Activated naive CD4-positive, alpha-beta T cell treated with anti-CD3 and anti-CD28 coated beads, Interleukin-2, amount 10 ng/mL, durations not matched to agents 5 hours and 36 hours (primary cell): ENCODE data around the gene SLC26A6. TPM values are rescaled to one million over a fixed set of nuclear protein-coding genes. Genes with fewer than 3 reads are reported as not detected.

Experiments
- microRNA-seq: library from miRNA; unstranded; fragments of <30 nt; microRNA quantifications from one replicate; pipeline ENCODE4 v1.2.0, GENCODE V29; 2022; ENCODE audit warnings: borderline microRNAs expressed, borderline replicate concordance
- total RNA-seq, 2 experiments: library from RNA; stranded (reverse); gene quantifications; one replicate each; pipeline ENCODE4 v1.2.3, GENCODE V29; 2021

The SLC26A6 gene, protein sequence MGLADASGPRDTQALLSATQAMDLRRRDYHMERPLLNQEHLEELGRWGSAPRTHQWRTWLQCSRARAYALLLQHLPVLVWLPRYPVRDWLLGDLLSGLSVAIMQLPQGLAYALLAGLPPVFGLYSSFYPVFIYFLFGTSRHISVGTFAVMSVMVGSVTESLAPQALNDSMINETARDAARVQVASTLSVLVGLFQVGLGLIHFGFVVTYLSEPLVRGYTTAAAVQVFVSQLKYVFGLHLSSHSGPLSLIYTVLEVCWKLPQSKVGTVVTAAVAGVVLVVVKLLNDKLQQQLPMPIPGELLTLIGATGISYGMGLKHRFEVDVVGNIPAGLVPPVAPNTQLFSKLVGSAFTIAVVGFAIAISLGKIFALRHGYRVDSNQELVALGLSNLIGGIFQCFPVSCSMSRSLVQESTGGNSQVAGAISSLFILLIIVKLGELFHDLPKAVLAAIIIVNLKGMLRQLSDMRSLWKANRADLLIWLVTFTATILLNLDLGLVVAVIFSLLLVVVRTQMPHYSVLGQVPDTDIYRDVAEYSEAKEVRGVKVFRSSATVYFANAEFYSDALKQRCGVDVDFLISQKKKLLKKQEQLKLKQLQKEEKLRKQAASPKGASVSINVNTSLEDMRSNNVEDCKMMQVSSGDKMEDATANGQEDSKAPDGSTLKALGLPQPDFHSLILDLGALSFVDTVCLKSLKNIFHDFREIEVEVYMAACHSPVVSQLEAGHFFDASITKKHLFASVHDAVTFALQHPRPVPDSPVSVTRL
- 10 to 100 TPM; 40.6 to 49.0 TPM for total RNA-seq

DNA sequence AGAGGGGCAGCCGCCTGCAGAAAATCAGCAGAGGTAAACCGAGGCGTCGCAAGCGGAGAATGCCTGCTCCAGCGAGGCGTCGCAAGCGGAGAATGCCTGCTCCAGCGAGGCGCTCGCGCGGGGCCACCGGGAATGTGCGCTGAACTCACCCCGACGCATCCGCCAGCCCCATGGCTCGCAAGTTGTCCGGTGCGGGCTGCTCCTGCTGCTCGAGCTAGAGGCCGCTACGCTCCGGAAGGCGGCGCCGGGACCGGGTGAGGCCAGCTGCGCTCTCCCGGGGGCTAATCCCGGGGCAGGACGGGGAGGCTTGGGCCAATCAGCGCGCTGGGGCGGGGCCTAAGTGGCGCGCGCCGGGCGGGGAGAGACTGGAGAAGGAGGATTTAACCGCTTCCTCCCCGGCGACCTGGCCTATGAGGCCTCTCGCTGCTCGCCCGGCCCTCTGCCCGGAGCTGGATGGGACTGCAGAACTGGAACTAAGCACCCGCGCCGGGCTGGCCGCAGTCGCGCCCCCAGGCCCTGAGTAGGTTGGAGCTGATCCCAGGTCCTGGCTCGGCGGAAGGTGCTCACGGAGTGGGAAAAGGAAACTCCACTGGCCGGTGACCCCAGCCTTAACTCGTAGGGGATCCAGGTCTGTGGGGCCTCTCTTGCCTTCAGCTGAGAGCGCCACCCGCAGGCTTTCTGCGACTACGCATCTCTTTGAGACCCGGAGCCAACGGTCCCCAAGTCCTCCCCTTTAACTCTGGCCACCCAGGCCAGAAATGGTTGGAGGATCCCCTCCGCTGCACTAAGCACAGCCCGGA, at the start of gene SLC26A6:
Gene SLC26A6, minus strand, starts transcription at position 240 of the 800 bp plus-strand sequence. Its CDS starts 68 bp downstream, at position 172.

DNA sequence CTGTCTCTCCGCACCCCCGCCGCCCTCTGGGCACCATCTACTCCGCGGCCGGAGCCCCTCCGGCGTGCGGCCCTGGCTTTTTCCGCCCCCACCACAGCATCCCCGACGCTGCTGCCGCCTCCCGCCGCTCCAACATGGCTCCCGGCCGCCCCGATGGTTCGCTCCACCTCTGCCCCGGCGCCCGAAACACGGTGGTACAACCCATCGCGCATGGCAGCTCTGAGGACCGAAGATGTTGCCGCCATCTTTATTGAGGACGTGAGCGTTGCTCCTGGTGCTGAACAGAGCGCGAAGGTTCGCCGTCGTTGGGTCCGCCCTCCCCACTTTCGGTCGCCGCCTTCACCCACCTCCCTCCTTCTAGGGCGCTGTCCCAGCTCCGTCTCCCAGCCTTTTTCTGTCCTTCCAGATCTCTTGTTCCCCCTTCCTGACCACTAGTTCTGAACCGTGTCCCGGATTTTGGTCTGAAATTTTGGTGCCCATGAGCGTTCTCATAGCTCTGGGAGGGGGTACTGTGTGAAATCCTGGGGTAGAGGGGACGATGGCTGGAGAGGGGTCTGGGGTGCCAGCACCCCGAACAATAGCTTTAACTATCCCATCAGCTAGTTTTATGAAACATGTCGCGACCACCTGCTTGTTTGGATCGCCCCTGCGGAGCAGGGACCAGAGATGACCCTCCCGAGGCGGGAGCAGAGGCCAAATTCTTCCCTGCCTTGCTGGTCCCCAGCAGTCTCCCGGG, 27.7 kb upstream of the SLC26A6 start, which contains the start of gene CELSR3:
Gene CELSR3, minus strand, starts transcription at position 134 of the 736 bp plus-strand sequence. CDS start 252 bp downstream, outside the sequence.

DNA sequence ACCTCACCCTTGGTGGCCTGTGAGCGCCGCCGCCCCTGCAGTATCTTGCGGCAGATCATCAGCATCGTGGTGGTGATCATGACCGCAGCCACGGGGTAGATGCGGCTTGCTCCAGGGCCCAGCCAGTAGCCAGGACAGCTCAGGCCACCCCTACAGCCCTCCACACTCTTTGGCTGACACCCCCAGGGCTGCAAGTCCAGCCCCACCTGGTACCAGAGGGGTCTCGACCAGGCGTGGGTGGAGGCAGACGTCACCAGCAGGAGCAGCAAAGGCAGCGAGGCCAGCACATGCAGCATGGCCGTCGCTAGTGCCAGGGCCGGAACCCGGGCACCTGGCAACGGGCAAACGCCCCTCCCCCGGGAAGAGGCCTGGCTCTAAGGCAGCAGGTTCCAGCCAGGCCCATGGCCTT, 13.8 kb downstream of the SLC26A6 start, which contains the start of gene TMEM89:
Gene TMEM89, minus strand, starts transcription at position 309 of the 409 bp plus-strand sequence. Its CDS starts 13 bp downstream, at position 296.

DNA sequence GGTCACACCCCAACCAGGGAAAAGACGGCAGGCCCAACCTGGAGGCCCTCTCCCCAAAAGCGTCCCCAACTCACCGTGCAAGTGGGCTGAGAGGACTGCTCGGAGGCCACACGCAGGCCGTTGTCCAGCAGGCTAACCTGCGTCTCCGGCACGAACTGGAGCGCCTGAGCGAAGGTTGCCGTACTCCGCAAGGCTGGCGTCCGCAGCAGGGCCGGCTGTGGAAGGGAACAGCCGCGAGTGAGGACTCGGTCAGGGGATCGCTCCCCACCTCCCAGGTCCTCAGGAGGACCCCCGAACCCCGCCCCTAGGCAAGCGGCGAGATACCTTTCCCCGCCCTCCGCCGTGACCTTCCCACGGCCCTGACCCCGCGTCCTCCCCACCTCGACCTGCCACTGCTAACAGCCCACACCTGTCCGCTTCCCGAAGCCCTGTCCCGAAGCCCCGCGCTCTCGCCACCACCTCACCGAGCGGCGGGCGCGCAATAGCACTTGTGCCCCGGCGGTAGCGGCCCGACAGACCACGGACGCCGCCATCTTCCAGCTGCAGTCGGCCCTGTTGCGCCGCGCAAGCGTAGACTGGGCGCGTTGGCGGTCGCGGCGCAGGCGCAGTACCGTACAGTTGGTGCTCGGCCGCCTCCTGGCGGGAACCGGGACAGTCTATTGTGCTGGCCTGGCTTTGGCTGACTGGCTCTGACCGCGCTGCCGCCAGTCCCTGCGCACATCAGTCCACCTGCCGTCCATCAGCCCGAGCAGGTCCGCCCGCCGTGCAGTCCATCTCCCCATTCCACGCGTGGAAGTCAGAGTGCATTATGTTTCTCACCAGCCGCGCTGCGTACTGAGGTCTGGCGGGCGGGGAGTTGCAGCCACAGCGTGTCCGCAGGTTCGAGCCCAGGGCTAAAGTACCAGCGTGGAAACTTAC, 25.9 kb downstream of the SLC26A6 start, which contains the start of gene UQCRC1:
Gene UQCRC1, minus strand, starts transcription at position 559 of the 918 bp plus-strand sequence. Its CDS starts 26 bp downstream, at position 533.

DNA sequence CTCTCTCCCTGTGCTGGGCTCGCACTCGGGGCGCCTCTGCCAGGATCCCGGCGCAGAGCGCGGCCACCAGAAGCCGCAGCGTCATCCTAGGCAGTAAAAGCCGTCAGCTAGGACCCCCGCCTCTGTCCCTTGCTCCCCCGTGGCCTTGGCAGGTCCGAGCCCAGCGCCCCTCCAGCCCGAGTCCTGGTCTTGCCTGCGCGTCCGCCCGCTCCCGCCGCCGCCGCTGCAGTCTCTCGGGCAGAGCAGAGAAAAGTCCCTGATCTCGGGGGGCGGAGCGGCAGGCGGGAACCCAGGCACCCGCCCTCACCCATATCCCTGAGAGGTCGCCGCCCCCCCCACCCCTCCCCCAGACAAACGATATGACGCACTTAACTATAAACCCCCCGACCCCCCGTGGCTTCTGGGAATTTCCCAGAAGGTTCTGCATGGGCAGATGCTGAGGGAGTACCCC, 40.2 kb downstream of the SLC26A6 start, which contains the start of gene COL7A1:
Gene COL7A1, minus strand, starts transcription at position 255 of the 451 bp plus-strand sequence. Its CDS starts 170 bp downstream, at position 85.

Small RNA genes lying within 50 kb of the gene (microRNA-seq; reads per million reads assigned to microRNA genes)
- gene MIR4793 (not detected), gene MIR711 (not detected)

Other genes with a start within 250 kb of the SLC26A6 start
- 1 to 10 TPM; 2.1 to 2.6 TPM for gene PLXNB1, start 205.4 kb downstream of the SLC26A6 start, total RNA-seq
- gene CCDC51, start 195.3 kb downstream of the SLC26A6 start, total RNA-seq = 10 to 100 TPM; 11.7 to 11.8 TPM
- gene TMA7, start 195.2 kb downstream of the SLC26A6 start, total RNA-seq = 100 to 1,000 TPM; 293 to 318 TPM
- gene ATRIP, start 188.7 kb downstream of the SLC26A6 start, total RNA-seq = 10 to 100 TPM; 13.5 to 14.9 TPM
- gene SHISA5, start 131.3 kb downstream of the SLC26A6 start, total RNA-seq = 100 to 1,000 TPM; 142 to 151 TPM
- 10 to 100 TPM; 33.7 to 38.4 TPM for gene PFKFB4, start 78.7 kb downstream of the SLC26A6 start, total RNA-seq
- not detected for gene UCN2, start 71.7 kb downstream of the SLC26A6 start, total RNA-seq
- gene COL7A1, start 40.1 kb downstream of the SLC26A6 start, total RNA-seq = under 1 TPM; 0.17 to 0.60 TPM
- gene UQCRC1, start 25.8 kb downstream of the SLC26A6 start, total RNA-seq = 100 to 1,000 TPM; 117 to 140 TPM
- under 1 TPM in 1 of 2 experiments, not detected in 1; 0.55 TPM for gene TMEM89, start 13.7 kb downstream of the SLC26A6 start, total RNA-seq
- gene CELSR3, start 27.4 kb upstream of the SLC26A6 start, total RNA-seq = 1 to 10 TPM; 7.3 to 8.1 TPM
- 10 to 100 TPM; 37.3 to 42.7 TPM for gene NCKIPSD, start 50.5 kb upstream of the SLC26A6 start, total RNA-seq
- gene IP6K2, start 81.8 kb upstream of the SLC26A6 start, total RNA-seq = 10 to 100 TPM; 53.2 to 53.8 TPM
- gene PRKAR2A, start 212.4 kb upstream of the SLC26A6 start, total RNA-seq = 10 to 100 TPM; 30.6 to 32.6 TPM